ENCODE data around the gene STEAP3.

Gene STEAP3

DNA sequence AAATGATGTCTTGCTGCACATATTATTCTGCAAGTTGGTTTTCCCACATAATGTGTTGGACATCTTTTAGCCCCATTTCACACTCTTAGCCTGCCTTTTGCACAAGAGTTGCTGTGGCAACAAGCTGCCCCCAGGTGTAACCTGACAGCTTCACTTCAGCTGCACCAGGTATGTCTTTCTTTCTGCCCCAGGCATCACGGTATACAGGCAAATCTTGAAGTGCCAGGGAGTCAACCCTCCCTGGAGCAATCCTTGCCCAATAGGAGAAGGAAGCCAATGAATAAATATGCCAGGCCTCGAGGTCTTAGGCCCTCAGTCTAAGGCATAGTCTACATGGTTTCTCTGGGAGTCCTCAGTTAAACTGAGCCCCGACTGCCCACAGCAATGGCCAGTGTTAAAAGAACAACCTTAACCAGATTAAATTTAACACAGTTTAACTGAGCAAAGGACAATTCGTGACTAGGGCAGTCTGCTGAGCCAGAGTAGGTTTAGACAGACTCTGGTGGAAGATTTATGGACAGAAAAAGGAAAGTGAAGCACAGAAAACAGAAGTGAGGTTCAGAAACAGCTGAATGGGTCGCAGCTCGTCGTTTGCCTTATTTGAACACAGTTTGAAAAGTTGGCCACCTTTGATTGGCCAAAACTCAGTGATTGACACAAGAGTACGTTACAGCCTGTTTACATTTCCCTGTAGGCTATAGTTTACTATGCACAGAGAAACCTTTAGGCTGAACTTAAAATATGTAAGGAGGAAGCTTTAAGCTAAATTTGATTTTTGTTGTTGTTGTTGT is 33.1 kb upstream of the STEAP3 start:
- TF ChIP-seq, protein P1, sequence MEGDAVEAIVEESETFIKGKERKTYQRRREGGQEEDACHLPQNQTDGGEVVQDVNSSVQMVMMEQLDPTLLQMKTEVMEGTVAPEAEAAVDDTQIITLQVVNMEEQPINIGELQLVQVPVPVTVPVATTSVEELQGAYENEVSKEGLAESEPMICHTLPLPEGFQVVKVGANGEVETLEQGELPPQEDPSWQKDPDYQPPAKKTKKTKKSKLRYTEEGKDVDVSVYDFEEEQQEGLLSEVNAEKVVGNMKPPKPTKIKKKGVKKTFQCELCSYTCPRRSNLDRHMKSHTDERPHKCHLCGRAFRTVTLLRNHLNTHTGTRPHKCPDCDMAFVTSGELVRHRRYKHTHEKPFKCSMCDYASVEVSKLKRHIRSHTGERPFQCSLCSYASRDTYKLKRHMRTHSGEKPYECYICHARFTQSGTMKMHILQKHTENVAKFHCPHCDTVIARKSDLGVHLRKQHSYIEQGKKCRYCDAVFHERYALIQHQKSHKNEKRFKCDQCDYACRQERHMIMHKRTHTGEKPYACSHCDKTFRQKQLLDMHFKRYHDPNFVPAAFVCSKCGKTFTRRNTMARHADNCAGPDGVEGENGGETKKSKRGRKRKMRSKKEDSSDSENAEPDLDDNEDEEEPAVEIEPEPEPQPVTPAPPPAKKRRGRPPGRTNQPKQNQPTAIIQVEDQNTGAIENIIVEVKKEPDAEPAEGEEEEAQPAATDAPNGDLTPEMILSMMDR (IDR thresholded peaks at IDR 0.05; ENCODE audit: control insufficient read depth, extremely low read depth, insufficient read depth): no peak
- H3K4me3 ChIP-seq (ENCODE audit: low read depth, low read length): no peak overlapping the region
- no peak for DNase-seq (ENCODE audit: low read depth)

DNA sequence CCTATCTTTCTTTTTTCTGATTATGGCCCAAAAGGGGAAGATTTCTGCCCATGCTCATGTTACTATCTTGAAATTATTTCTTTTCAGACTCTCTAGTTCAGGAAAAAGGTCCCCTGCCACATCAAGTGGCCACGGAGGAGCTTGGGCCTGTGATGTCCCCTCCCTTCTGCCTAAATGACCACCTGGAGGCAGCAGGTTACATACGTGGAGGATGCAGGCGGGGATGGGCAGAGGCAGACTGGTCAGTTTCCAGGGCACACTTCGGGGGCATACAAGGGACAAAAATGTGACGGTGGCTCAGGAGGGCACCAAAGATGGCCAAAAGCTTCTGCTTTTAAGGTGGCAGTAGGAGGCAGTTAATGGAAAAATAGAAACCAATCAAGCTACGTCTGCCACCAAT is 30.7 kb upstream of the STEAP3 start:
- no peak overlapping the region for H3K4me3 ChIP-seq (ENCODE audit: low read depth, low read length)
- TF ChIP-seq, protein P1 (IDR thresholded peaks at IDR 0.05; ENCODE audit: control insufficient read depth, extremely low read depth, insufficient read depth): no peak
- DNase-seq (ENCODE audit: low read depth): no peak

DNA sequence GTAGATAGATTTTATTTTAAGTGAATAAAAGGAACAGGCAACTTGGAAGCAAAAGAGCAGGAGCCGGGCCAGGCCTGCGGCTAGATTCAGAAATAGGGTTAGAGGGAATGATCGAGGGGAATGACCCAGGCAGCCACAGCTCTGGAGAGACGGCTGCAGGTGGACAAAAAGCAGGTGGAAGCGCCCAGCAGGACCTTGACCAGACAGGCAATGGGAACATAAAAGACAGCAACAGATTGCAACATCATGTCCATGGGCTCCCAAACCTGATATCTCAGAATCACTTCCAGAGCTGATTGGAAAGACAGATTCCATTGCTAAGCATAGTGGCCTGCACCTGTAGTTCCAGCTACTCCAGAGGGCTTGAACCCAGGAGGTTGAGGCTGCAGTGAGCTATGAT is 28.6 kb upstream of the STEAP3 start:
- no peak for DNase-seq (ENCODE audit: low read depth)
- H3K4me3 ChIP-seq (ENCODE audit: low read depth, low read length): no peak overlapping the region
- TF ChIP-seq, protein P1 (IDR thresholded peaks at IDR 0.05; ENCODE audit: control insufficient read depth, extremely low read depth, insufficient read depth): no peak

DNA sequence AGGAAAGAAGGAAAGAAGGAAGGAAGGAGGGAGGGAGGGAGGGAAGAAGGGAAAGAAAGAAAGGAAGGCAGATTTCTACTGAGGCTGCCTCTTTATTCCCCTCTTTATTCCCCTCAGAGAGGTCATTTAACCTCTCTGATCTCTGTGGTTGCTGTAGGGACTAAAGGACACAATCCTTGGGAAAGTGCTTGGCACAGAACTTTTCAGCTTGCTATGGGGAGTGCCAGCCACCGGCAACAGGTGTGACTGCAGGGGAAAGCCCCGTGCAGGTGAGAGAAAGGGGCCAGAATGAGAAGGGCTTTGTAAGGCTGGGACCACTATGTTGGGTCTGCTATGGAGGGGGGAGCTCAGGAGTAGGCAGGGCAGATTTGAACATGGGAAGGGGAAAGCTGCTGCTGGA is 27.7 kb upstream of the STEAP3 start:
- no peak overlapping the region for H3K4me3 ChIP-seq (ENCODE audit: low read depth, low read length)
- no peak for DNase-seq (ENCODE audit: low read depth)
- TF ChIP-seq, protein P1 (IDR thresholded peaks at IDR 0.05; ENCODE audit: control insufficient read depth, extremely low read depth, insufficient read depth): no peak

DNA sequence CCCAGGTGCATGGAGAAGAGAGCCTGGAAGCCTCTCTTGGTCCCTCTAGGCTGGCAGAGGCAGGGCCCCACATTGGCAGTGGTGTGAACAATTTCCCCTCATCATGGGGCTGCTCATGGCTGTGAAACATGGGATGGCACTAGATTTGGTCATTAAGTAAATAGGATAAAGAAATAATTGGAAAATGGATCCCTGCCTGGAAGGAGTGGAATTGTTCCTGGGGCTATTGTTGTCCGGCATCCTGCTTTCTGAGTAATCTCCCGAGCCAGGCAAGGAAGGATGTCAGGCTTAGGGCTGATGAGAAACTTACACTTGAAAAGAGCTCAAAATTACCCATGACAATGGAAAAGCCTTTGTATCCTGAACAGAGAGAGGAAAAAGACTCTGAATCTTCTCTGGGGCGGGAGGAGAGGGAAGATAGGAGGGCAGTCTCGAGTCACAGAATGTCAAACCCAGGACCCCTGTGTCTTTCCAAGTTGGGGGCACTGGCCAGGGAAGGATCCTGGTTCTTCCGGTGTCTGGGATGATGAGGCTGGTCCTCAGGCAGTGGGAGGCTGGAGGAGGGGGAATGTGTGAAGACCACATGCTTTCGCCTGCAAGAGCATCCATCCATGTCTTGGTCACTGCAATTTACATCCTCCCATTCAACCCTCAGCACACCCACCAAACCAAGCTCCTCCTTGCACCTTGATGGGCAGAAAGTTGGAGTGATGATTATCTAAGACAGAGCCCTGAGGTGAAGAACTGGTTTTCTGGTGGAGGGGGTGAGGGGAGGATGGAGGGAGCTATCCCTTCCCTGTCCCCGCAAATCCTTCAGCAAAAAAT is 27.1 kb upstream of the STEAP3 start:
- TF ChIP-seq, protein P1 (IDR thresholded peaks at IDR 0.05; ENCODE audit: control insufficient read depth, extremely low read depth, insufficient read depth): no peak
- no peak for DNase-seq (ENCODE audit: low read depth)
- no peak overlapping the region for H3K4me3 ChIP-seq (ENCODE audit: low read depth, low read length)

DNA sequence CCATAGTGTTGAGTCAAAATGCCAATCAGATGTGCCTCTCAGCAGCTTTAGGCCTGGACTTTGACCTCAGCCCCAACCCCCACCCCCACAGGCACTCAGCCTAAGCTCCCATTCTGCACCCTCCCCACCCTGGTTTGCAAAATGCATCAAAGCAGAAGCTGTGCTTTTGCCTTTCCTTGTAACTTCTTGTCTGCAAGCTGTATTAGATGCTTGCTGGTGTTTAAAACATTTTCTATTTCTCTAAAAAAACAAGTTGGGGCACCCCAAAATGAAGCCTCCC is 26.6 kb upstream of the STEAP3 start:
- no peak for DNase-seq (ENCODE audit: low read depth)
- H3K4me3 ChIP-seq (ENCODE audit: low read depth, low read length): no peak overlapping the region
- TF ChIP-seq, protein P1 (IDR thresholded peaks at IDR 0.05; ENCODE audit: control insufficient read depth, extremely low read depth, insufficient read depth): no peak

Measured in LNCaP clone FGC (cell line).